ENCODE data around the gene ZMYM1.
"Not testable (repeated sequence)": the region's sequence is repeated elsewhere in the genome, so short reads cannot be mapped to it uniquely, and the experiment has no call there.

The ZMYM1 gene

DNA sequence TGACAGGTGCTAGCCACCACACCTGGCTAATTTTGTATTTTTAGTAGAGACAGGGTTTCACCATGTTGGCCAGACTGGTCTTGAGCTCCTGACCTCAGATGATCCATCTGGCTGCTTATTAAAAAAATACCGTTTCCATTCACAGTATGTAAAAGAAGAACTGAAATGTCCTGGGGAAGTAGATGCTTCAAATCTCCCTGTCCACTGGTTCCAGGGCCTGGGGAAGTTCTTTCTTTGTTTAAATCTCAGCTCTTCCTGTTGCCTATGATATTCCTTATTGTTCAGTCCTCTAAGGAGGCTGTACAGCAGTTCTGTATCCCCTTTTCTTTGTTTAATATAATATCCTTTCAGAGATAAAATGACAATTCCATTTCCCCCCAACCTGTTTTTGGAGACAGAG is 47.4 kb downstream of the ZMYM1 start:
- H2AFZ ChIP-seq (ENCODE audit: low read length, unreplicated experiment), result no peak overlapping the region
- no peaks in the 10 kb centered on the region for H3K79me2 ChIP-seq (ENCODE audit: control insufficient read depth, insufficient read depth, low read length, unreplicated experiment)
- H3K4me3 ChIP-seq (ENCODE audit: low read depth, low read length), result no peak overlapping the region
- H3K36me3 ChIP-seq (ENCODE audit: insufficient read depth, low read length), result no peaks in the 10 kb centered on the region
- H3K4me1 ChIP-seq (ENCODE audit: control insufficient read depth, insufficient read depth, low read length, unreplicated experiment), result no peaks in the 10 kb centered on the region
- no peak overlapping the region for H3K27ac ChIP-seq (ENCODE audit: low read depth, low read length)
- no peaks in the 10 kb centered on the region for H3K27me3 ChIP-seq (ENCODE audit: insufficient read depth, low read length)

- Histone ChIP-seq H3K79me2 (ENCODE audit: control insufficient read depth, insufficient read depth, low read length, unreplicated experiment) (no peaks in the 10 kb centered on the region), H3K27me3 (ENCODE audit: insufficient read depth, low read length) (no peaks in the 10 kb centered on the region), H3K27ac (ENCODE audit: low read depth, low read length) (no peak overlapping the region), H2AFZ (ENCODE audit: low read length, unreplicated experiment) (no peak overlapping the region), H3K36me3 (ENCODE audit: insufficient read depth, low read length) (no peaks in the 10 kb centered on the region), H3K4me1 (ENCODE audit: control insufficient read depth, insufficient read depth, low read length, unreplicated experiment) (no peaks in the 10 kb centered on the region), H3K4me3 (ENCODE audit: low read depth, low read length) (no peak overlapping the region)
Measured at GRCh38 chr1:35129080-35129479, 49.9 kb downstream of the ZMYM1 start.

DNA sequence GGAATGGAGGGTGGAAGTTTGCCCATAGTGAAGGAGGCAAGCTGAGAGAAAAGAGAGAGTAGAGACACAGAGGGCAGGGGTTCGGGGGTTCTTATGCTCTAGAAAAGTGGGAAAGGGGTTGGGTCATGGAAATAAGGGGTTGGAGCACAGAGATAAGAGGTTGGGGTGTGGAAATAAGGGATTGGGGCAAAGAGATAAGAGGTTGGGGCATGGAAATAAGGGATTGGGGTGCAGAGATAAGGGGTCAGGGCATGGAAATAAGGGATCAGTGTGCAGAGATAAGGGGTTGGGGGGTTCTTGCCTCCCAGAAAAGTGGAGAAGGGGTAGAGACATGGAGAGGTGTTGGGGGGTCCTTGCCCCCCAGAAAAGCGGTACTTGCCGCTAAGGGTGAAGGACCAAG is 57.6 kb downstream of the ZMYM1 start:
- no peaks in the 10 kb centered on the region for H3K79me2 ChIP-seq (ENCODE audit: control insufficient read depth, insufficient read depth, low read length, unreplicated experiment)

DNA sequence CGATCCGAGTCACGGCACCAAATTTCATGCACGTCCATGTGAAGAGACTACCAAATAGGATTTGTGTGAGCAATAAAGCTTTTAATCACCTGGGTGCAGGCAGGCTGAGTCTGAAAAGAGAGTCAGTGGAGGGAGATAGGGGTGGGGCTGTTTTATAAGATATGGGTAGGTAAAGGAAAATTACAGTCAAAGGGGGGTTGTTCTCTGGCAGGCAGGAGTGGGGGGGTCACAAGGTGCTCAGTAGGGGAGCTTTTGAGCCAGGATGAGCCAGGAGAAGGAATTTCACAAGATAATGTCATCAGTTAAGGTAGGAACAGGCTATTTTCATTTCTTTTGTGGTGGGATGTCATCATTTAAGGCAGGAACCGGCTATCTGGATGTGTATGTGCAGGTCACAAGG is 58.4 kb downstream of the ZMYM1 start:
- H3K4me1 ChIP-seq (ENCODE audit: control insufficient read depth, insufficient read depth, low read length, unreplicated experiment); H3K36me3 ChIP-seq (ENCODE audit: insufficient read depth, low read length); H3K27ac ChIP-seq (ENCODE audit: low read depth, low read length); H3K4me3 ChIP-seq (ENCODE audit: low read depth, low read length); H3K27me3 ChIP-seq (ENCODE audit: insufficient read depth, low read length); H3K79me2 ChIP-seq (ENCODE audit: control insufficient read depth, insufficient read depth, low read length, unreplicated experiment); H2AFZ ChIP-seq (ENCODE audit: low read length, unreplicated experiment): not testable (repeated sequence)

More for the DNA sequence above, 57.6 kb downstream of the ZMYM1 start:
- H3K27me3 ChIP-seq (ENCODE audit: insufficient read depth, low read length), result no peaks in the 10 kb centered on the region
- H3K4me3 ChIP-seq (ENCODE audit: low read depth, low read length), result no peak overlapping the region
- no peak overlapping the region for H3K27ac ChIP-seq (ENCODE audit: low read depth, low read length)
- no peaks in the 10 kb centered on the region for H3K4me1 ChIP-seq (ENCODE audit: control insufficient read depth, insufficient read depth, low read length, unreplicated experiment)
- H2AFZ ChIP-seq (ENCODE audit: low read length, unreplicated experiment), result no peak overlapping the region
- no peaks in the 10 kb centered on the region for H3K36me3 ChIP-seq (ENCODE audit: insufficient read depth, low read length)

GRCh38 chr1:35142294-35142693 is 63.1 kb downstream of the ZMYM1 start:
- H3K27me3 ChIP-seq (ENCODE audit: insufficient read depth, low read length); H3K27ac ChIP-seq (ENCODE audit: low read depth, low read length); H3K4me3 ChIP-seq (ENCODE audit: low read depth, low read length); H3K79me2 ChIP-seq (ENCODE audit: control insufficient read depth, insufficient read depth, low read length, unreplicated experiment); H2AFZ ChIP-seq (ENCODE audit: low read length, unreplicated experiment); H3K4me1 ChIP-seq (ENCODE audit: control insufficient read depth, insufficient read depth, low read length, unreplicated experiment); H3K36me3 ChIP-seq (ENCODE audit: insufficient read depth, low read length): not testable (repeated sequence)

DNA sequence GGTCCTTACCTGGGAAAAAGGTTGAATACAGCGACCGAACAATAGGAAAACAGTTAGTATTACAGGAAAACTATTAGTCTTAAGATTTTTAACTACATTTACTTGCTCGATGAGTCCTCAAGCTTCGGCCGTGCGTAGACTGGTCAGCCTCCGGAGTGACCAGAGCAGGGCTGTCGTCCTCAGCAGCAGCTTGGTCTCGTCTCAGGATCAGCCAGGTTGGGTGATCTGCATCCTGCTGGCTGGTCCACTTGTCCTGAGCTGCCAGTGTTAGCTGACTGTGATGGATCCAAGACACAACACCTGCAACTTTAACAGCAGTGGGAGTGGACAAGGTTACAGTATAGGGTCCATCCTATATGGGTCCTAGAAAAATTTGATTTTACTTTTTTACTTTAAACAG is 63.5 kb downstream of the ZMYM1 start:
- not testable (repeated sequence) for H3K79me2 ChIP-seq (ENCODE audit: control insufficient read depth, insufficient read depth, low read length, unreplicated experiment); H3K27me3 ChIP-seq (ENCODE audit: insufficient read depth, low read length); H3K4me3 ChIP-seq (ENCODE audit: low read depth, low read length); H3K27ac ChIP-seq (ENCODE audit: low read depth, low read length); H3K36me3 ChIP-seq (ENCODE audit: insufficient read depth, low read length); H3K4me1 ChIP-seq (ENCODE audit: control insufficient read depth, insufficient read depth, low read length, unreplicated experiment); H2AFZ ChIP-seq (ENCODE audit: low read length, unreplicated experiment)

DNA sequence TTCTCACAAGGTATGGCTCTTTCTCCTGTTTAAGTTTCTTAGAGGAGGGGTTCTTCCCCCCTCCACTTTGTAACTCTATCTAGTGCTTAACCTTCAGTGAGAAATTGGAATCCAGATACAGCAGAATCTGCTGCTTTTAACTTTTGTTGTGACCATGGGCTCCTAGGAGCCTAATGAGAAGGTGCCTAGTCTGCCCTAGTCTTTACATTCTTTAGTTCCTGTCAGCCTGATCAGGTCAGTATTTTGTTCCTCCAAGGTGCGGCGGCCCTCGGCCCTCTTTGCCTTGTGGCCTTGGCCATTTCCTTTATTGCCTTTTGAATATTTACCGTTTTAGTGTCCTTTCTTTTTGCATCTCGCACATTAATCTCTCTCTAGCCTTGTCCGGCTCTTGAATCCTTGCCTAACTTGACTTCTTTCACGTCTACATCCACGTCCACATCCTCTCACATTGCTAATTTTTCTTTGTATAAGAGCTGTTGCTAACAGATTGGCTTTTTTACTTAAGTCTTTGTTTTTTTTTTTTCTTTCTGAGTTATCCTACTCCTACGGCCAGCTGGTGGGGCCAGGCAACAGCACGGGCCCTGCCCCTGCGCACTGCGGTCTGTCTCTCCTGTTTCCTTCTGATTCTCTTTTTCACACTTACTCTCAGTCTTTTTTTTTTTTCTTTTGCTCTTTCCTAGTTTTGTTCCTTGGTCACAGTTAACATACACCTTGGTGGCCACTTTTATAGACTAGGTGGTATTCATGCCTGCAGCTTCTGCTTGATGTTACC is 64.7 kb downstream of the ZMYM1 start:
- Histone ChIP-seq H3K27me3 (ENCODE audit: insufficient read depth, low read length) (no peaks in the 10 kb centered on the region), H3K36me3 (ENCODE audit: insufficient read depth, low read length) (no peaks in the 10 kb centered on the region), H3K4me1 (ENCODE audit: control insufficient read depth, insufficient read depth, low read length, unreplicated experiment) (peaks cover 2% of the 10 kb centered on the region), H3K27ac (ENCODE audit: low read depth, low read length) (no peak overlapping the region), H3K79me2 (ENCODE audit: control insufficient read depth, insufficient read depth, low read length, unreplicated experiment) (no peaks in the 10 kb centered on the region), H3K4me3 (ENCODE audit: low read depth, low read length) (no peak overlapping the region), H2AFZ (ENCODE audit: low read length, unreplicated experiment) (no peak overlapping the region)

DNA sequence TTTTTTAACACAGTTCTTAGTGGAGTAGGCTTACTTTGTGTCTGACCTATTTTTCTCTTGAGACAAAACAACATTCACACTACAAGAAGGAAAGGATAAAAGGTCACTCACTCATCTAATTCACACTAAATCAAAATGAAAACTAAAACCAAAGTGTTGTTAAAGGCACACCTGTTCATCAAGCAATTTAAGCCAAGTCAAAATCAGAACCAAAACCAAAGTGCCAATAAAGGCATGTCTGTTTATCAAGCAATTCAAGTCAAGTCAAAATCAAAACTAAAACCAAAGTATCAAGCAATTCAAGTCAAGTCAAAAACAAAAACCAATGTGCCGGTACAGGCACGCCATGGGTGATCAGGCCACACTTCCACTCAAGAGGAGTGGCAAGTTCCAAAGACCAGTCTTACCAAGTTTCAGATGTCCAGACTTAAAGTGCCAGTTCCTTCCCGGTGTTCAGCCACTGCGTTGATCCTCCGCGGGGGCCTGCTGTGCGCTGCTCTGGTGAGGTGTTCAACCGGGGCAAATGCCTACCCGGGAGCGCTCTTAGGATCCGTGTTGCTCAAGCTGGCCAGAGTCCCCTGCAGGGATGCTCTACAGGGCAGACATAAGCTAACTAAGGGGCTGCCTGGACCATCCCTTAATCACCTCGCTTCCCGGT is 66.8 kb downstream of the ZMYM1 start:
- not testable (repeated sequence) for H3K36me3 ChIP-seq (ENCODE audit: insufficient read depth, low read length); H2AFZ ChIP-seq (ENCODE audit: low read length, unreplicated experiment); H3K27ac ChIP-seq (ENCODE audit: low read depth, low read length); H3K4me1 ChIP-seq (ENCODE audit: control insufficient read depth, insufficient read depth, low read length, unreplicated experiment); H3K79me2 ChIP-seq (ENCODE audit: control insufficient read depth, insufficient read depth, low read length, unreplicated experiment); H3K27me3 ChIP-seq (ENCODE audit: insufficient read depth, low read length); H3K4me3 ChIP-seq (ENCODE audit: low read depth, low read length)

- H3K79me2 ChIP-seq (ENCODE audit: control insufficient read depth, insufficient read depth, low read length, unreplicated experiment), result no peaks in the 10 kb centered on the region
Measured at GRCh38 chr1:35151220-35151619, 72.0 kb downstream of the ZMYM1 start.

DNA sequence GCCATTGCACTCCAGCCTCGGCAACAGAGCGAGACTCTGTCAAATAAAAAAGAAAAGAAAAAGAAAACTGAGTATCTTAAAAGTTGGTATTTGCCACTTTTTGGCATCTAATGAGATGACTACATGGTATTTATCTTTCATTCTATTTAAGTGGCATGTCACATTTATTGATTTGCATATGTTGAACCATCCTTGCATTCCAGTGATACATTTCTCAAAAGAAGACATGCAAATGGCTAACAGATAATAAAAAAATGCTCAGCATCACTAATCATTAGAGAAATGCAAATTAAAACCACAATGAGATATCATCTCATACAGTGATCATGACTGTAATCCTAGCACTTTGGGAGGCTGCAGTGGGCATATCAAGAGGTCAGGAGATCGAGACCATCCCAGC is 85.7 kb downstream of the ZMYM1 start:
- H3K79me2 ChIP-seq (ENCODE audit: control insufficient read depth, insufficient read depth, low read length, unreplicated experiment), result no peaks in the 10 kb centered on the region
- H3K27me3 ChIP-seq (ENCODE audit: insufficient read depth, low read length), result no peaks in the 10 kb centered on the region
- no peaks in the 10 kb centered on the region for H3K4me1 ChIP-seq (ENCODE audit: control insufficient read depth, insufficient read depth, low read length, unreplicated experiment)
- H3K4me3 ChIP-seq (ENCODE audit: low read depth, low read length), result no peak overlapping the region
- no peaks in the 10 kb centered on the region for H3K36me3 ChIP-seq (ENCODE audit: insufficient read depth, low read length)
- no peak overlapping the region for H2AFZ ChIP-seq (ENCODE audit: low read length, unreplicated experiment)
- H3K27ac ChIP-seq (ENCODE audit: low read depth, low read length), result no peak overlapping the region

More at GRCh38 chr1:35151220-35151619, 72.0 kb downstream of the ZMYM1 start:
- H3K36me3 ChIP-seq (ENCODE audit: insufficient read depth, low read length), result no peaks in the 10 kb centered on the region
- no peaks in the 10 kb centered on the region for H3K27me3 ChIP-seq (ENCODE audit: insufficient read depth, low read length)
- no peak overlapping the region for H3K27ac ChIP-seq (ENCODE audit: low read depth, low read length)
- H3K4me1 ChIP-seq (ENCODE audit: control insufficient read depth, insufficient read depth, low read length, unreplicated experiment), result no peaks in the 10 kb centered on the region
- no peak overlapping the region for H3K4me3 ChIP-seq (ENCODE audit: low read depth, low read length)
- H2AFZ ChIP-seq (ENCODE audit: low read length, unreplicated experiment), result no peak overlapping the region

All from ACC112 (cell line).